Activated naive CD8-positive, alpha-beta T cell treated with anti-CD3 and anti-CD28 coated beads, Interleukin-2, amount 50 U/mL, for 16 hours (primary cell): Measurements from ENCODE around the gene PRAMEF13.
"Not testable (repeated sequence)": the region's sequence is repeated elsewhere in the genome, so short reads cannot be mapped to it uniquely, and the experiment has no call there.

Experiments used
- DNase-seq: peaks from one replicate; pipeline ENCODE4 v3.0.0-alpha.2; 2020; ENCODE audit warnings: low read depth, low spot score

Gene PRAMEF13

GRCh38 chr1:13171548-13171947 lies 29.7 kb downstream of the PRAMEF13 start, which contains the start of gene PRAMEF9:
TSS of gene PRAMEF9 (plus strand) at chr1:13171848. CDS start at chr1:13175281, 3,433 bp downstream.
- not testable (repeated sequence) for DNase-seq

- not testable (repeated sequence) for DNase-seq
Observed at GRCh38 chr1:13165531-13165930, 35.7 kb downstream of the PRAMEF13 start, which contains the start of gene HNRNPCL4. TSS of gene HNRNPCL4 (minus strand) at chr1:13165631. CDS start at chr1:13165467, 164 bp downstream.

- not testable (repeated sequence) for DNase-seq
Observed at GRCh38 chr1:13155909-13156308, 45.3 kb downstream of the PRAMEF13 start, which contains the start of gene PRAMEF26. TSS of gene PRAMEF26 (minus strand) at chr1:13156009. CDS start at chr1:13153095, 2,914 bp downstream.
